ENCODE measurements around the gene RHAG.

GRCh38 chr6:49558238-49558637 lies 78.4 kb downstream of the RHAG start:
- TF ChIP-seq RAD21 (IDR thresholded peaks at IDR 0.05 in 1 of 2, conservative IDR thresholded peaks at IDR 0.05 in 1 of 2; ENCODE audit: low read depth in 2 of 2, low read length in 2 of 2) (no peak), TBP (IDR thresholded peaks at IDR 0.05; ENCODE audit: low read depth, low read length) (no peak), BCL11A (IDR thresholded peaks at IDR 0.05; ENCODE audit: low read depth in 2 of 2, low read length in 2 of 2) (no peak), POLR2AphosphoS5 (IDR thresholded peaks at IDR 0.05; ENCODE audit: low read depth, low read length) (no peak), CEBPB (IDR thresholded peaks at IDR 0.05; ENCODE audit: low read depth, low read length) (no peak), SP1 (IDR thresholded peaks at IDR 0.05; ENCODE audit: low read depth, low read length) (no peak), JUN (IDR thresholded peaks at IDR 0.05; ENCODE audit: low read depth, low read length) (no peak), POLR2A (IDR thresholded peaks at IDR 0.05; ENCODE audit: control extremely low read depth in 1 of 2, low read depth in 2 of 2, low read length in 2 of 2) (no peak), CHD2 (IDR thresholded peaks at IDR 0.05; ENCODE audit: low read length) (no peak), SRF (IDR thresholded peaks at IDR 0.05; ENCODE audit: low read depth, low read length) (no peak), CREB1 (IDR thresholded peaks at IDR 0.05) (no peak), TCF12 (IDR thresholded peaks at IDR 0.05; ENCODE audit: low read depth, low read length) (no peak)
- TF ChIP-seq, protein P1, sequence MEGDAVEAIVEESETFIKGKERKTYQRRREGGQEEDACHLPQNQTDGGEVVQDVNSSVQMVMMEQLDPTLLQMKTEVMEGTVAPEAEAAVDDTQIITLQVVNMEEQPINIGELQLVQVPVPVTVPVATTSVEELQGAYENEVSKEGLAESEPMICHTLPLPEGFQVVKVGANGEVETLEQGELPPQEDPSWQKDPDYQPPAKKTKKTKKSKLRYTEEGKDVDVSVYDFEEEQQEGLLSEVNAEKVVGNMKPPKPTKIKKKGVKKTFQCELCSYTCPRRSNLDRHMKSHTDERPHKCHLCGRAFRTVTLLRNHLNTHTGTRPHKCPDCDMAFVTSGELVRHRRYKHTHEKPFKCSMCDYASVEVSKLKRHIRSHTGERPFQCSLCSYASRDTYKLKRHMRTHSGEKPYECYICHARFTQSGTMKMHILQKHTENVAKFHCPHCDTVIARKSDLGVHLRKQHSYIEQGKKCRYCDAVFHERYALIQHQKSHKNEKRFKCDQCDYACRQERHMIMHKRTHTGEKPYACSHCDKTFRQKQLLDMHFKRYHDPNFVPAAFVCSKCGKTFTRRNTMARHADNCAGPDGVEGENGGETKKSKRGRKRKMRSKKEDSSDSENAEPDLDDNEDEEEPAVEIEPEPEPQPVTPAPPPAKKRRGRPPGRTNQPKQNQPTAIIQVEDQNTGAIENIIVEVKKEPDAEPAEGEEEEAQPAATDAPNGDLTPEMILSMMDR (IDR thresholded peaks at IDR 0.05; ENCODE audit: control extremely low read depth in 1 of 3, insufficient read depth in 1 of 3, low read depth in 1 of 3, low read length in 3 of 3) = no peak
- TF ChIP-seq, protein P2, sequence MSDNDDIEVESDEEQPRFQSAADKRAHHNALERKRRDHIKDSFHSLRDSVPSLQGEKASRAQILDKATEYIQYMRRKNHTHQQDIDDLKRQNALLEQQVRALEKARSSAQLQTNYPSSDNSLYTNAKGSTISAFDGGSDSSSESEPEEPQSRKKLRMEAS (IDR thresholded peaks at IDR 0.05) = no peak
